Measurements from ENCODE around the gene GDF7.

The GDF7 gene

DNA sequence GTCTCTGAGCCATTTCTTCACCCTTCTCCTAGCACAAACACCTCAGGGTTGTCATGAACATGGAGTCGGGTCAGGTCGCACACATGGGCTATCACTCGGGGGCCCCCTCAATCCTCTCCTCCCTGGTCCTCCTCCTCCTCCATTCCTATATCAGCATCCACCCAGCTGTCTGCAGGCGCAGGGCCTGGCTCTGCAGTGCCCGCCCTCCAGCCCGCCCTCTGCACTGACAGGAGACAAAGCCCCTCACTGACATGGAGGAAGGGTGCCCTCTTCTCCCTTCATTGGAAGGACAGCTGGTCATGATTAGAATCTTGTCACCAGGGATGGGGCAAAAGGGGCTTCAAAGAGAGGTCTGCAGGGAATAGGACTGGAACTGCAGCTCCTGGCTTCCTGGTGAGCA, 37.8 kb upstream of the GDF7 start:
- no peak for DNase-seq (ENCODE audit: low read depth in 2 of 2)

DNA sequence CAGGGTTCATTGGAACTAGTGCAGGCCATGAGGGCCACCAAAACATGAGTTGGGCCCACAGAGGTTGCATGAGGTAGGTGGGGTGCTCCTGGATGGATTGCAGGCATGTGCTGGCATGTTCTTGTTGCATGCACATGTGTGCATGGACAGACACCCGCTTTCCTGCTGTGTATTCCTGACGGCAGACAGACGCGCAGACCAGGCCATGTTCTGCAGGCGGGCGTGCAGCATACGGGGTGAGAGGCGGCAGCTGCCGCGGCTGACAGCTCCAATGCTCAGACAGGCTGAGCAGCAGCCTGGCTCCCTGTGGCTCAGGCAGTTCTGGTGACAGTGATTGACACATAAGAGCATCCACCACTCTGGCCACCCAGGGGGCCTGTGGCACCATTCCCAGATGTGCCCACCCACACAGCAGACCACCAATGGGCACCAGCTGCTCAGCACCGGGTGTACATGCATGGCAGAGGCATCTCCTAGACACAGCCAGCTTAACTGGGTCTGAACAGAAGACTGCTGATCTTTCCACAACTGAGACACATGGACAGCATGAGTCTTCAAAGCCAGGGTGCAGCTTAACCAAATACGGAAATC, 37.3 kb upstream of the GDF7 start:
- no peak for DNase-seq (ENCODE audit: low read depth in 2 of 2)

DNA sequence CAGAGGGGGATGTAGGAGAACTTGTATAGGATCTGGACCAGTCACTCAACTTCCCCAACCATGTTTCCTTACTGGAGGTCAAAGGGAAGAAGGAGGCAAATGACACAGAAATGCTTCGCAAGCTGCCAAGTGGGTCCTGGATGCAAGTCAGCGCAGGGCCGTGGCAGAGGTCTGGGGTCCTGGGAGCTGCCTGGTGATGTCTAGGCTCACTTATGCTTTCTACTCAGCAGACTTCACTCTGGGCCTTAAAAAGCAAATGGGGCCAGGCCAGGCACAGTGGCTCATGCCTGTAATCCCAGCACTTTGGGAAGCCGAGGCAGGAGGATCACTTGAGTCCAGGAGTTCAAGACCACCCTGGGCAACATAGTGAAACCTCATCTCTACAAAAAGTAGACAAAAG, 36.0 kb upstream of the GDF7 start:
- no peak for DNase-seq (ENCODE audit: low read depth in 2 of 2)

DNA sequence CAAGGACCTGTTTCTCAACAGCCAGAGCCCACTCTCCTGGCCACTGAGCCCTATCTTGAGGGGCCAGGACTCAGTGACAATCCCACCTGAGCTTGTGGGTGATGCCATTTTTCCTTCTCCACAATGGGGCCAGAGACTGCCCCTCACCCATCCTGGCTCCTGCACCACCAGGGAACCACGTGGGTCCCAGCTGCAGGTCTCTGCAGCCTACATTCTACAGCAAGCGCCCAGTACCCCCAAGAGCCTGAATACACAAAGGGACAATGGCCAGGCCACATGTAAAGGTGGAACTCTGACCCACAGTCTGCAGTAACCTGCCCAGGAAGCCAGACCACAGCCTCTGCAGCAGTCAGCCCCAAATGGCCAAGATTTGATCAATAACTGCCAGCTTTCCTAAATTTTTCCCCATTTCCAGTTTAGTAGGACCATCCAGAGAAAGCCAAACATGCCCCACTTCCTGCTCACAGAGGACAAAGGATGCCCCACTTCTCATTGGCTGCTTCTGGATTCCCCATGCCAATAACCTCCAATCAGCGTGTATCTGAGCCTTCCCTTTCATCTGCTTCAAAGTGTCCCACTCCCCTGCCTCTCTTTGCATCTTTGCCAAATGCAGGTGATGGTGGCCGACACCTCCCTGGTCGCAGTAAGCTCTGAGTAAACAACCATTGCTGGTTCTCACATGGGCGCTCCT, 35.2 kb upstream of the GDF7 start:
- DNase-seq (ENCODE audit: low read depth in 2 of 2): no peak

DNA sequence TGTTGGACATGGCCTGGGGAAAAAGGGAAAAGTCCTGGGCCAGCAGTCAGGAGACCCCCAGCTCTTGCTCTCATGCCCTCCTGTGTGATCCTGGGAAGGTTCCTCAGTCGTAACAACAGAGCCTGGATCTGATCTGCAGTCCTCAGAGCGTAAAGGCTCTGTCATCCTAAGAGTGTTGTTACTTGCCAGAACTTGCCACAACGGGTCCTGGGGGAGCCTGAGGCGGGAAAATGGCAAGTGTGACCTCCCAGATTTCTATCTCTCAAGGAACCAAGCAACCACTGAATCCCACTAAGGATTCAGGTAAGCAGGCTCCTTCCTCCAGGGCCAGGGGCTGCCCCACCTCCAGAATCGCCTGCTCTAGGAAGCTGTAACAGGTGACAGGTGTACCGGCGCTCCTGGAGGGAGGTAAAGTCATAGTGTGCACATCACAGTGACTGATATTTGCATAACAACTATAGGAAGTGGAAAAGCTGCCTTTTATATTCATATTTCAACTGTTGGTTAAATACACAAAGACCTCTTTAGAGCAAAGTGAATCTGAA, 34.4 kb upstream of the GDF7 start:
- DNase-seq (ENCODE audit: low read depth in 2 of 2): no peak

DNA sequence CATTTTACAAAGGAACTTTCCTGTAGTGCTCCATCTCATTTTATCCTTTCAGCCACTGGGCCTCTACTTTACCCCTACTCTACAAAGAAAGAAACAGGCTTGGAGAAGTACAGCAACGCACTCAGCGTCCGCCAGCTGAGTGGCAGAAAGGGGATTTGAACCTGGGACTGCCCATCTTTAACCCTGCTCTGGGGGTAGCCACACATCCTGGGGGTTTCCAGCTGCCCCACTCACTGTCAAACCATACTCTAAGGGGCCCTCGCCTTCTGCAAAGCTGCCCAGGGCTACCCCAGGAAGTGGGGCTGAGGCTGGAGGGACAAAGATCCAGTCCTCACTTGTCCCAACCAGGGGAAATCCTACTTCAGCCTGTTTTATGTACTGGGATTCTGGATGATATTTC, 33.9 kb upstream of the GDF7 start:
- no peak for DNase-seq (ENCODE audit: low read depth in 2 of 2)

DNA sequence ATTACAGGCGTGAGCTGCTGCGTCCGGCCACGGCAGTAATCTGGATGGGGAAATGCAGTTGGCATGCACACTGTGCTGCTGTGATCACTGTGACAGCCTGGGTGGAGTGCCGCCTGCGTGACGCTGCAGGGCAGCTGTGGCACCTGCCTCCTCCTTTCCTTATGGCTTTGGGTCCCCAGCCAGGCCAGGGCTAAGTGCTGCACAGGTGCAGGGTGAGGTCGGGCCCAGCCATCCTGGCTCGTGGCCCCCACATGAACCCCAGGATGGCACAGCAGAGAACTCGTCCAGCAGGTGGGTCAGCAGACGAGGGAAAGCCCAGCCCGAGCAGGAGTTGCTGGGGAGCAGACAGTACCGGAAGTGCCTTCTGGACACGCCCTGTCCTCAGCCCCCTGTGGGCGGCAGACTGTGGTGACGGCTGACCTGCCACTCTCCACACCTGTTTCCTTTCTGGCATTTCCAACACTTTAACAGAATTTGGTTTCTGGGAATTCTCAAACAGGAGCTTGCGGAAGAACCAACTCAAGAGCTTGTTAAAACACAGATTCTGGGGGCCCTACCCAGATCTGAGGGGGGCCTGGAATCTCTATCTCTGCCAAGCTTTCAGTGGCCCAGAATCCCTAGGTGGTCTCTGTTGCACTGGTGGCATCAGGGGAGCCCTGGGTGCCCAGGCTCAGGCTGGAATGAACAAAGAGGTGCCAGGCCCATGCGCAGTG, 33.0 kb upstream of the GDF7 start:
- no peak for DNase-seq (ENCODE audit: low read depth in 2 of 2)

DNA sequence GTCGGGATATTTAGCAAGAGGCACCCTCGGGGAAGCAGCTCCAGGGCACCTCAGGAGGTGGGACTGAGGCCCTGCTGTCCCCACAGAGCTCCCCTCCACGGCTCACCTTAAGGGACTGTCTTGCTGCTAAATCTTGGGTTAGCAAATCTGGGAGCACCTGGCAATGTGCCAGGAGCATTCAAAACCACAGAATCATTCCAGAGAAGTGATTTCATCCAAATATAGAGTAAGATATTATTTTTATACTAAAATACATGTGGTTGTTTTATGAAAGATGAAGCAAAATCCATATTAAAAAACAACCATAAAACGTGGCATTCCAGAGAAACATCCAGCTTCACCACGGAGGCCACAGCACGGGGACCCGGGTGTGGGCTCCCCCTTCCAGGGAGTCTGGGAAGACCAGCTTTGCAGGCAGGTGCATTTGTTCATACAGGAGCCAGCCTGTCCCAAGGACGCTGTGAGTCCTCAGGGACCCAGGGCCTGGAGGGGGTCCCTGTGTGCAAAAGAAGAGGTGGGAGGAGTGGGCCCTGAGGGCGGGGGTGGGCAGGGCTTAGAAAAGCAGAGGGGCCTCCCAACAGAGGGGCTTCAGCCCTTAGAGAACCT, 32.3 kb upstream of the GDF7 start:
- DNase-seq (ENCODE audit: low read depth in 2 of 2): no peak

DNA sequence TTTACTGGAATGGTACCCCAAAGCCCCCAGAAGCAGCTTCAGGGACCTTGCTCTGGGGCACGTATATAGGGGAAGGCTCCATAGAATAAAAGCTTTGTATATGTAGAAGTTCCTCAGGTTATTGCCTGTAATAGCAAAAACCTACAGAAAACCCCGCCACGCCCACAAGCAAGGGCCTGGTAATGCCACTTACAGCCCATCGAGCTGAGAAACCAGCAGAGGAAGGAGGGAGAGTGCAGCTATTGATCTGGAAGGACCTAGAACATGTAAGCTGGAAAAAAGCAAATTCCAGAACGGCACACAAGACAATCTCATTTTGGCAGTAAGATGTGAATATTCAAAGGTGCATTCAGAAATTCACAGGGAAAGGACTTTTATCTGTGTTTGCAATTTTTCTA, 31.8 kb upstream of the GDF7 start:
- no peak for DNase-seq (ENCODE audit: low read depth in 2 of 2)

DNA sequence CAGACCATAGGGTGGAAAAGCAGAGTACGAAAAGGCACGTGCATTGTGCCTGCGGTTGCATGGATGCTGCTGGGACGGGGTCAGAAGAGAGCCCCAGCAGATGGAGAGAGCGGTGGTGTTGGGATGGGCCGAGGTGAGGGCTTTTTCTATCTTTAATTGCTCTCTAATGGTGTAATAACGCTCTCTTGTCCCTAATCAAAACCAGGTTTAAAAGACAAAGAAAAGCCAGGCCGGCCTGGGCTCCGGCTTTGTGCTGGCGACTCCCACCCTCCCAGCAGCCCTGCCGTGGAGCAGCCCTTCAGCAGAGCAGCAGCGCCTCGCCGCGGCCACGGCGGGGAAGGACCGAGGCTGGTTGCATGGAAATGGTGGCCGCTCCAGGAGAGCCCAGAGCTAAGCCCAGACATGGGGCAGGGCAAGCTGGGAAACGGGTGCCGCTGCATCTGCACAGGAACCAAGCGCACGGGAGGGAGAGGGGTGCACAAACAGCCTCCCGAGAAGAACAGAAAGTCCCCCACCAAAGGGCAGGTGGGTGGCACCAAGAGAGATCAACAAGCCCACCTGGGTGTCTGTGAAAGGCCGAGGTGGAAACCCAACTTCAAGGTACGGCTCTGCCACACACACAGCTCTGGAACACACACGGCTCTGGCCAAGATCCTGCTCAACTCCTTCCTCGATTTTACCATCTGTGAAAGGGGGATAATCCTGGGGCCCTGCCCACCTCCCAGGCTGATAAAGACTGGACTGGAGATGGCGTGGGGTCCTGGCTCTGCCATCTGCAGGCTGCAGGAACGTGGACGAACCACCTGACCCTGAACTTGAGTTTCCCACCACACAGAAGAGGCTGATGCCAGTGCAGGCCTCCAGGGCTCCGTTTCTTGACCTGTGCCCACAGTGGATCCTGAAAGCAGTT, 31.0 kb upstream of the GDF7 start:
- peak; percentile 34 to 47 for DNase-seq (ENCODE audit: low read depth in 2 of 2)

DNA sequence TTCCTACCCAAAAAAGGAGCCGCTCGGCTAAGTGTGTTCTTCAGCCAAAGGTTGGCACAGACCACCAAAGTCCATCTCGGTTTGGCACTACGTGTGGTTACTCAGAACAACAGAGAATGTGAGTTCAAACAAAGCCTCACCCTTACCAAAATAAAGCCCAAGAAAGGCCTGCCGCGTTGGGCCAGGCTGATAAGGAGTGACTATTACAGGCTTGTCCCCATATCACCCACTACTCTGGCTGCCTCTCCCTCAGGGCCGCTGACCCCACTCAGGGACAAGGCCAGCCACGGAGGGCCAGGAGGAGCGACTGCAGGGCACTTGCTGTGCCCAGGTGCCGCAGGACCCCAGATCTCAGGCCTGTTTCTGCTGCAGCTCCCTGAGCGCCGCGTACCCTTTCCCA, 29.8 kb upstream of the GDF7 start:
- DNase-seq (ENCODE audit: low read depth in 2 of 2): no peak

DNA sequence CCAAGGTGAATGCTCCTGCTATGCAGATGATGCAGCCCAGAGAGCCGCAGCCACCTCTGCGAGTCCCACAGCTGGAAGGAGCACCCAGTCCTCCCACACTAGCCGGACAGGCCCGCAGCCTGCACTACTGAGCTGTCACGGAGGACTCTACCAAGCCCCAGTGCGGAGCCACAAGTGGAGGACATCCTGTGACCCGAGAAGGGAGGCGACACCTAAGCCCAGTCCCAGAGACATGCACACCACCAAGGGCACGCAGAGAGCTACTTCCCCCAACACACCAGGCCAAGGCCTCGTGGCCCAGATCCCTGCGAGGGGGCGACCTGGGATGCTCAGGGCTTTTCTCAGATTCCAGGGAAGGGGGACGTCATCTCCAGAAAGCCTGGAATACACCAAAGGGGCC, 28.9 kb upstream of the GDF7 start:
- DNase-seq (ENCODE audit: low read depth in 2 of 2): no peak

DNA sequence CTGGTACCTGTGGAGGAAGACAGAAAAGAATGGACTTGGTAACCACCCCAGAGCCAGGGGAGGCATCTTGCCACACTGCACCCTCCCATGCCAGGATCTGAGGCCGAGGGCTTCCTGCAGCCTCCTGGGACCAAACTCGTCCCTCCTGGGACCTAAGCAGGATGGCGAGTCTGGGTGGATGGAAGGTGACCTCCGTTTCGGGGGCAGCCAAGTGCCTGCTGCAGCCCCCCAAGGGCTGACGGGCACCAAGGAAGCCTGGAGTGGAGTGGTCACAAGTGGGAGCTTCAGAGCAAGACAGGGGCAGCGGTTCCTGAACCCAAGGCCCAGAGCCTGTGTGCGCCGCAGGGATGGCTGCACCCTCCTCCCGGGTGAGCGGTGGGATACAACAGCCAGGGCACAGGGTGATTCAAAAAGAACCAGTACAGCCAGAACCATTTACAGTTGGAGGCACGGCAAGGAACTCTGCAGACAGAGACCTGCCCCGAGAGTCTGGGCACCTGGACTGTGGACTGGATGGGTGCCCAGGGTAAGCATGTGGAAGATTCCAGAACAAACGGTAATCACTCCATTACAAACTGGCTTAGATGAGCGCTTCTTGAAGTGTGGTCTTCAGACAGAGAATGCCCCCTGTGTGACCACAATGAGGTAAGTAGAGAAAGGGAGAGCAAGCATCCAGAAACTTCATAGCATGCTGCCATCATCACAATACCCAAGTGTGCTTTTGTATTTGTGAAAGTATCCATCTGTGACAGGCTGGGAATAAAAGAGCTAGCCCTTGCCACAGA, 28.1 kb upstream of the GDF7 start:
- no peak for DNase-seq (ENCODE audit: low read depth in 2 of 2)

DNA sequence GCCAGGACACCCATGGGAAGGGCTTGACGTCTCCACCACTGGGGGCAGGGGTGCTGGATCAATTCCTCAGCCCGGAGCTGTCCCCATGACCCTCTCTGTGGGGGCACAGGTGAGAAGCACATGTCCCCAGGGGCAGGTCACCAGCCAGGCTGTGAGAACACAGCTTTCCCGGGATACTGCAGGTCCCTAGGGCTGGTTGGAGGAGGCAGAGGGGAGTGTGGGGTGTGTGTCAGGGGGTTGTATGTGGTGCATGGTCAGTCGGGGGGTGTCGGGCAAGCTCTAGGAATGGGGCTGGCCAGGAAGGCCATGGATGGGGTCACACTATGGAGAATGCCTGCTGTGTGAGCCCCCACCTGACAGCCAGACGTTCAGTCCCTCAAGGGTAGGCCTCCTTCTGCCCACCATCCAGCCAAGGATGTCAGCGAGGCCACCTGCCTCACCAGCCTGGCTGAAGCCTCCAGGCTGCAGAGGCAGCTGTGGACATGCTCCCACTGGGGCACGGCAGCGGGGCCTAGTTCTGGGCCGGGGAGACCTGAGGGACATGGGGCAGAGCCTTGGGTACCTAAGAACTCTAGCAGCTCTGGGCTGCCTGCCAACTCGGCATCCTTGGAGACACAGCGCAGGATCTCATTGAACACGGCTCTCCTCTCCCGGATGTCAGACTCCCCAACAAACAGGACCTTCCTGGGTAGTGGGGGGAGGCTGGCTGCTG, 26.4 kb upstream of the GDF7 start:
- no peak for DNase-seq (ENCODE audit: low read depth in 2 of 2)

DNA sequence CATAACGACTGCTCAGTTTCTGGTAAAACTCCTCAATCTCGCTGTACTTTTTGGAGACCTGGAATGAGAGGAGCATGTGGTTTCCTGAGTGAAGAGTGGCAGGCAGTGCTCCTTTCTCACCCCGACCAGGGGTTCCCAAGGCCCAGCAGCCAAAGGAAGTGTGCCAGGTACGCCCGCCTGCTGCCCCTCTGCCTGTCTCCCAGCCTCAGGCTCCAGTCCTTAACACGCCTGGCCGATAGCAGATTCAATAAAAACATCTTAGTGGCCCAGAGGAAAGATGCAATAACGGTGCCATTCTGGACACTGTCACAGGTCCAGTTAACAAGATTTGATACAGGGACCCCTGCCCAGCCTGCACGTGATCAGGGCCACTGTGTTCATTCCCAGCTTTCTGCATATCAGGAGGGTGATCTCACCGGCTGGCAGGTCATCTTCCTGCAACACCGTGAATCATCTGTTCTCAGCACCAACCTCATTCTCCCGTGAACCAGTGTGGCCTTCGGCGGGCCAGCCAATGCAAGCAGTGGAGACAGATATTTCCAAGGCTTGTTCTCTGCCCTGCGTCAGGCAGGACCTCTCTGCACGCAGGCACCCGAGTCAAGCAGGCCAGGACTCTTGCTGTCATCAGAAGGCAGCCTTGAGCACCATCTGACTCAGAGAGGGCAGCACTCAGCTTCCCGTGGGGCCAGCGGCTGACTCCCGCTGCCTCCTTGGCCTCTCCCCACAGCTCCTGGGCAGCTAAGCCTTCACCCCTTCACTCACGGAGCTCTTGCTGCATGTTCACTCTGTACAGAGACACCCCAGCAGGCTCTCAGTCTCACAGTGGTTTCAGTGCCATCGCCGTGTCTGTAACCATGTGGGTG, 25.6 kb upstream of the GDF7 start:
- DNase-seq (ENCODE audit: low read depth in 2 of 2): no peak

DNA sequence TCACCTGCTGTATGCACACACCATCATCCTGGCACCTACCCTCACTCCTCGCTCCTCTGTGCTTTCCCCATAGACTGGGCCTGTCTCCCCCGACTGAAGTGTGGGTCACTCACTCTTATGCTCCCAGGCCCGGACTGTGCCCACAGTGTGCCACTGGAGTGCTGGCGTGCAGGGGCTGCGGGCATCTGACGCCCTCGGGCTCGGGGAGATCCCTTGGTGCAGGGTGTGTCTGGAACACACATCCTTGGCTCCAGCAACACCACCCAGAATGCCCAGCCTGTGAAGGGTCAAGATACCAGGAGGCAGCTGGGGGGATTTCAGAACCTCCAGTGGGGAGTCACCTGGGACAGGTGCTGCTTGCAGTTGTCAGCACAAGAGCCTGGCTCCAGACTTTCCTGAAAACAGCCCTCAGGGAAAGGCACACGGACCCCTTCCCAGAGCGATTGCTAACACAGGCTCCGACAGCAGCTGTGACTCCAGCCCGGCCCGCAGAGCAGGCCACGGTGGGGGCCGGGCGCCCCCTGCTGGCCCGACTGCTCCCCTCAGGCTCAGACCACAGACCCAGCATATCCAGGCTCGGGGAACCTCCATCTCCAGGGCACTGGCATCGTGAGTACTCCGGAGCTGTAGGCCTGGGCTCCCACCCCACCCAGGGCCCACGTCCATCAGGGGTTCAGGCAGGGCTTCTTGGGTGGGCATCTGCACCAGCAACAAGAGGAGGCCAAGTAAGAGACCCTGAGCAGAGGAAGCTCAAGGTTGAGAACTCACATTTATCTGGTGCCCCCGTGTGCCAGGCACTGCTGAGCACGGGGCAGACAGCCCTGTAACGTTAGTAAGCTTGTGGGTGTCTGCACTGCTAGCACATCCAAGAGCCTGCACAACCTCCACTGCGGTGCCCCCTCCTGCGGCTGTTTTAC, 24.6 kb upstream of the GDF7 start:
- peak; percentile 60 to 68 for DNase-seq (ENCODE audit: low read depth in 2 of 2)

DNA sequence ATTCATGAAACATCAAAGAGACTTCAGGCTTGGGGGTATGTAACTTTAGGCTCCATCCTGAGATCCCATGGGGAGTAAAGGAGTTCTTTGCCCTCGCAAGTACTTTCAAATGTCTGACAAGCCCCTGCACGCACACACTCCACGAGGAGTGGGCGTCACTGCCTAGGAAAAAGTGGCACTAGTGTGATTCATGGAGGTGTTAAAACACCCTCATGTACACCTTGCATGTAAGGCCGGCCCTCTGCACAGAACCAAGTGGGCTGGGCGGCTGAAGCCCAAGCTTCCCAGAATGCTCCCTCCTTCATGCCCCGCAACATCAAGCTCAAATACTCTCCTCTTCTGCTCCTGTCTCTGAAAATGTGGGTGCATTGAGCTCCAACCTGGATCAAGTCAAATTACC, 23.9 kb upstream of the GDF7 start:
- no peak for DNase-seq (ENCODE audit: low read depth in 2 of 2)

DNA sequence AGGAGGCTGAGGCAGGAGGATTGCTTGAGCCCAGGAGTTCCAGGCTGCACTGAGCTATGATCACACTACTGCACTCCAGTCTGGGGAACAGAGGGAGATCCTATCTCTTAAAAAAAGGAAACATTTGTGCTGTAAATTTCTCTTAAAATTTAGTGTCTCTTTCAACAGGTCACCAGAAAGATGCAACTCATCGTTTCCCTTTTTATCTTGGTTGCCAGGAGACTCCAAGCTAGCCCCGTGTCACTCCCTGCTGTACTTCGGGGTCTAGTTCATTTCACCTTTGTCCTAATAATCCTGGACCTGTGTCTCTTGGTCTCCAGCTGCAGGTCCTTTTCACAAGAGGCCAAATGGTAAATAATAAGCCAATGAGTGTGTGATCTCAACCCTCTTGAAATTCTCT, 23.1 kb upstream of the GDF7 start:
- DNase-seq (ENCODE audit: low read depth in 2 of 2): no peak

Data from stimulated activated CD8-positive, alpha-beta memory T cell treated with anti-CD3 and anti-CD28 coated beads, Interleukin-2, amount 100 ng/mL, for 48 hours (primary cell).